Left renal cortex interstitium (tissue), 4 donors: ENCODE results near the gene PDLIM3. TPM values are rescaled to one million over a fixed set of nuclear protein-coding genes. Genes with fewer than 3 reads are reported as not detected.
"Not testable (repeated sequence)": the region's sequence is repeated elsewhere in the genome, so short reads cannot be mapped to it uniquely, and the experiment has no call there.

Experiments used
- DNase-seq, 4 donors: peaks; one replicate each; pipeline ENCODE4 v3.0.0-alpha.2; 2013; ENCODE audit warnings: low read depth in 4 of 4, low spot score in 2 of 4, missing footprints in 1 of 4
- polyA plus RNA-seq, 4 donors: library from polyadenylated mRNA; unstranded; fragments of 120-200 nt; gene quantifications; one replicate each; pipeline ENCODE4 v1.2.1, GENCODE V29; 2013; ENCODE audit not compliant: insufficient read length in 4 of 4

Gene PDLIM3
- 1 to 10 TPM; 3.8 to 5.4 (median 5.1) TPM for polyA plus RNA-seq

DNA sequence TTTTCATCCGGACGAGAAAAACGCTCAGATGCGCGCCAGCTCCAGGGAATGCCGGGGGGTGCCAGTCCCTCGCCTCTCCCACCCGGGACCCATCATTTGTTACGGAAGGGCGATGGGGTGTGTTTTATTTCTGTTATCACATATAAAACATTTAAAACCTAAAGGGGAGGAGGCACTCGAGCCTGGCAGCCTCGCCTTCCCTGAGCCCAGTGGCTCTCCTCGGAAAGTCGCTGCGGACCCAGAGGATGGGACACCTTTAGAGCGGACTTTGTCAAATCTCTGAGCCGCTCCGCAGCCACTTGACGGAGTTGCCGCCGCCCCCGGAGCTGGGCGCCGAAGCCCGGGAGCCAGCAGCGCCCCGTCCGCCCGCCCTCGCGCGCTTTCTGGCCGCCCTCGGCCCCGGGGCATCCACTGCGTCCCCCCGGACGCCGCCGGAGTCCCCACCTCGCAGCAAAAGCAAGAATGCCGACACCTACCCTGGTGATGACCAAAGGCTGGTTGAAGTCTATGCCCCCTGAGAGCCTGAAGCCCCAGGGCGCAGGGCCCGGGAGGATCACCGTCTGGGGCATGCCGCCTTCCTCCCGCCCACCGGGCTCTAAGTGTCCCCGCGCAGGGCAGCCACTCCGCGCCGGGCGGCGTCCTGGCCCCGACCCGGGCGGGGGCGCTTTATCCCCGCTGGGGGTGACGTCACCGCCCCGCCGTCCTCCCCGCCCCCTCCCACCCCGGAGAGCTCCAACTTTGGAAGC, at the start of gene PDLIM3:
Gene PDLIM3, minus strand, starts transcription at position 642 of the 746 bp plus-strand sequence. Its CDS starts 73 bp downstream, at position 569.
- peak in 2 of 4 donors; percentile 46 to 51 for DNase-seq

GRCh38 chr4:185583813-185584212, 48.5 kb upstream of the PDLIM3 start:
- no peak for DNase-seq

- DNase-seq = no peak
Observed at GRCh38 chr4:185582651-185583400, 47.5 kb upstream of the PDLIM3 start.

GRCh38 chr4:185580699-185581098, 45.4 kb upstream of the PDLIM3 start:
- no peak for DNase-seq

DNA sequence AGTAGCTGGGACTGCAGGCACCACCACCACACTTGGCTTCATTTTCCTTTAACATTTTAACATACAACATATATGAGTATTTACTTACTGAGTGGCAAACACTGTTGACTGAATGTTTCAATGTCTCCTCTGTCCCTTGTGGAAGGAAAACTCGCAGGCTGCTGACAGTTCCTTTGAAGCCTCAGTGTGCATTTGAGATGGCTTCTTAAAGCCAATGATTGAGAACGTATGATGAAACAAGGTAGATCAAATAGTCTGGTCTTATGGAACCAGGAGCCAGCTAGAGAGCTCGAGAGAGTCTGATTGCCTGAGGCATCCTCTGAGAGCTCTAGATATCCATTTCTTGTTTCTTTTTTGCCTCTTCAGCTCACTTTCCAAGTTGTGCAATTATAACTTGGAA, 43.0 kb upstream of the PDLIM3 start:
- DNase-seq = no peak

- DNase-seq = no peak
Observed at GRCh38 chr4:185576962-185577950, 41.9 kb upstream of the PDLIM3 start.

- no peak for DNase-seq
Observed at GRCh38 chr4:185576314-185576961, 41.1 kb upstream of the PDLIM3 start.

DNA sequence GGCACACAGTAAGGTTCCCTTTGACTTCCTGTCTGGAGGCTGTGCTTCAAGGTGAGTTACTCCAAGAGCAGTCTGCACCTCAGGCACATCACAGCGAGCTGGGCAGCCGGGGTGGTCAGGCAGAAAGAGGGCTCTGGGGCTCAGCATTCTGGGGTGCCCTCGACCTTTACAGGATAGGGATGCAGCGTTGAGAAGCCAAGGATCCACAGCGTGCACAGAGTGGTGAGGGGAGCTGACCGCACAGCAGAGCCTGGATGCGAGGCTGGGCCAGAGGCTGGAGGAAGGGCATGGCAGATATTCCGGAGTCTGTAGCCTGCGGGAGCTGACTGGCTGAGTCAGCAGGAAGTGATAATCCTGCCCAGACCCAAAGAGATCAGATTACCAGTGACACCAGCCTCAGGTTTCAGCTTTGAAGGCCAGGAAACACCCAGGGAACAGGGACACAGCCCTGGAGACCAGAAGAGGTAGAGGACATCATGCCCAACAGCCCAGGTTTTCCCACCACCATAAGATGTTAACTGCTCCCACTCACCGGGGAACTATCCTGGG, 38.4 kb upstream of the PDLIM3 start:
- no peak for DNase-seq

GRCh38 chr4:185570727-185571126, 35.4 kb upstream of the PDLIM3 start:
- DNase-seq = no peak

- DNase-seq = no peak
Observed at GRCh38 chr4:185567381-185568376, 32.4 kb upstream of the PDLIM3 start.

DNA sequence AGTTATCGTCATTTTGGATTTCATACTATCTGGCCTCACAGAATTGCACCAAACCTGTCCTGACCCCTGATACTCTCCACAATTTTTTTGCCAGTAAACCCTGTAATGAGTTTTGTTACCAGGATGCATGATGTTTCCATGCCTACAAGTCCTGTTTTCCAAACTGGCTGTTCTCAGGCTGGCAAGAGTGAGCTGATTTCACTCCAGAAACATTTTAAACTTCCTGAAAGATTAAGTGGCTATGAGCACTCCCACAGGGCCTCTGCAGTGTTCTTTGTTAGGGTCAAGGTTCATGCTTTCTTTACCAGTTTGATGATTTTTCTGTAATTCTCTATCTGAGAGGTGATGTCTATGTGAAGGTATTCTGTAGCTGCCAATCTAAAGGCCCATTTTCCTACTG, 31.7 kb upstream of the PDLIM3 start:
- DNase-seq = no peak

GRCh38 chr4:185566425-185566824, 31.1 kb upstream of the PDLIM3 start:
- DNase-seq = no peak

GRCh38 chr4:185565696-185566095, 30.4 kb upstream of the PDLIM3 start:
- DNase-seq = no peak

DNA sequence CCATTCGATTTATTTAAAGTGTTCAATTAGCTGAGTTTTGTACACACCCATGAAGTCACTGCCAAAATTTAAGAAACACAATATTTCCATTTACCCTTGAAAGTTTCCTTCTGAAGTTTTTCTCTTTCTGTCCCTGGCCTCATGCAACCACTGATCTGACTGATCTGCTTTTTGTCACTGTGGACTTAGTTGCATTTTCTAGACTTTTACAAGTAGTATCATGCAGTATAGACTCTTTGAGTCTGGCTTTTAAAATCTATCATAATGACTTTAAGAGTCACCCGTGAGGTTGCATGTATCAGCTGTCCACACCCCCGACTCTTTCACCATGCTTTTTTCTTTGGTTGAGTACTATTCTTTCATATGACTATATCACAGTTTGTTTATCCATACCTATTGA, 29.0 kb upstream of the PDLIM3 start:
- no peak for DNase-seq

DNA sequence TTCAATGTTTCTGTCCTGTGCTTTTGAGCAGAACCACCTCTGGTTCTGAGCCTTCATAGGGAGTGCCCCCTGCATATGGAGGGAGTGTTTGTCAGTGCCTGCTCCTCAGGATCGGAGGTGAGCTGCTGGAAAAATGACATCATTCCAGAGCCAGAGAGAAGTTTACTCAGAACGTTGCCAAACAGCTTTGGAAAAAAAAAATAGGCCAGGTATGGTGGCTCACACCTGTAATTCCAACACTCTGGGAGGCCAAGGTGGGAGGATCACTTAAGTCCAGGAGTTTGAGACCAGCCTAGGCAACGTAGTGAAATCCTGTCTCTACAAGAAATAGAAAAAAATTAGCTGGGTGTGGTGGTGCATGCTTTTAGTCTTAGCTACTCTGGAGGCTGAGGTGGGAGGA, 27.2 kb upstream of the PDLIM3 start:
- no peak for DNase-seq

GRCh38 chr4:185560316-185560715, 25.0 kb upstream of the PDLIM3 start:
- no peak for DNase-seq

DNA sequence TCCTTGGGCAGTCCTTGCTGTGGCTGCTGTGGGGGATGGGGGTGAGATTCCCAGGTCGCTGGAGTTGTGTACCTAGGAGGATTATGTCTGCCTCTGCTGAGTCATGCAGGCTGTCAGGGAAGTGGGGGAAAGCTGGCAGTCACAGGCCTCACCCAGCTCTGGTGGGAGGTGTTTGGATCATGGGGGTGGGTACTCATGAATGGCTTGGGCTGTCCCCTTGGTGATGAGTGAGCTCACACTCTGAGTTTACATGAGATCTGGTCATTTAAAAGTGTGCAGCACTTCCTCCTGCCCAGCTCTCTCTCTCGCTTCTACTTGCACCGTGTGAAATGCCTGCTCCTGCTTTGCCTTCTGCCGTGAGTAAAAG, 24.6 kb upstream of the PDLIM3 start:
- no peak for DNase-seq

GRCh38 chr4:185559251-185559914, 24.1 kb upstream of the PDLIM3 start:
- not testable (repeated sequence) for DNase-seq
